Stomach (tissue), 9 donors: ENCODE results near the gene SMG1. TPM values are rescaled to one million over a fixed set of nuclear protein-coding genes. Genes with fewer than 3 reads are reported as not detected.

ENCODE experiments used
- DNase-seq, 2 donors: peaks; one replicate each; pipeline versions ENCODE4 v3.0.0 to v3.0.0-alpha.2; 2013 to 2019
- H3K27ac ChIP-seq, 5 donors: fragments of 200-600 bp in 4 of 5; sonication (generic) in 4 of 5; one replicate each; pipeline ENCODE4 v1.5.1; 2013 to 2019; ENCODE audit warnings: mild to moderate bottlenecking in 1 of 5, moderate library complexity in 1 of 5
- H3K27me3 ChIP-seq, 3 donors: fragments of 200-600 bp; sonication (generic); one replicate each; pipeline ENCODE4 v1.5.1; 2017 to 2019; ENCODE audit warnings: mixed run types in 1 of 3
- H3K36me3 ChIP-seq, 4 donors: fragments of 200-600 bp; sonication (generic); 1 replicate in 3 of 4; 2 replicates in 1 of 4; pipeline ENCODE4 v1.5.1; 2016 to 2019
- H3K4me1 ChIP-seq, 4 donors: fragments of 200-600 bp; sonication (generic); one replicate each; pipeline ENCODE4 v1.5.1; 2016 to 2019
- H3K4me3 ChIP-seq, 4 donors: fragments of 200-600 bp; sonication (generic) in 3 of 4; one replicate each; pipeline ENCODE4 v1.5.1; 2016 to 2019; ENCODE audit warnings: mild to moderate bottlenecking in 1 of 4
- H3K9me3 ChIP-seq, 4 donors: fragments of 200-600 bp; sonication (generic); one replicate each; pipeline ENCODE4 v1.5.1; 2016 to 2019
- EP300 ChIP-seq: sonication (generic); formaldehyde crosslinking; IDR thresholded peaks from one replicate; pipeline ENCODE4 v1.6.1; 2017; ENCODE audit warnings: antibody characterized with exemption
- POLR2A ChIP-seq, 4 donors: fragments of 450-650 bp; IDR thresholded peaks; one replicate each; pipeline ENCODE4 v1.6.1; 2016; ENCODE audit warnings: antibody characterized with exemption in 4 of 4, control low read depth in 2 of 4, mild to moderate bottlenecking in 1 of 4, moderate library complexity in 1 of 4
- POLR2AphosphoS5 ChIP-seq, 3 donors: sonication (generic); formaldehyde crosslinking; IDR thresholded peaks; one replicate each; pipeline ENCODE4 v1.6.1; 2016; ENCODE audit warnings: antibody characterized with exemption in 3 of 3
- WGBS, 5 donors: extraction: QIAGEN DNeasy Blood & Tissue Kit in 3 of 5; methylation state at CpG; one replicate each; pipeline versions ENCODE4 v1.1.5 to v1.1.7; 2013 to 2018; 5-methylcytosine and 5-hydroxymethylcytosine counted together
- intact Hi-C: fragments of 100-400 bp; cut with DNase I; formaldehyde crosslinking; loops from one replicate; pipeline ENCODE4 v1.15.1; 2023; ENCODE audit warnings: low total_unique reads
- polyA plus RNA-seq, 3 donors: library from polyadenylated mRNA; stranded (reverse); fragments of 200-250 nt; gene quantifications; one replicate each; pipeline ENCODE4 v1.2.3, GENCODE V29; 2013
- total RNA-seq, 5 donors: library from RNA; depleted of rRNA; stranded (reverse); fragments of >200 nt; gene quantifications; one replicate each; pipeline versions ENCODE4 v1.1.0 to v1.2.3, GENCODE V29; 2014 to 2016
- TF ChIP-seq, protein P1 (sequence below), 7 experiments: fragments of 450-650 bp in 4 of 7; fragments of 200-600 bp in 3 of 7; sonication (generic) in 3 of 7; IDR thresholded peaks; one replicate each; pipeline ENCODE4 v1.5.1; 2016 to 2019; ENCODE audit warnings: antibody characterized with exemption in 7 of 7, control low read depth in 2 of 7, mild to moderate bottlenecking in 1 of 7
- donor health status: healthy with polysubstance abuse.
- donor health status: Bipolar disorder and iron deficiency.
- donor health status: healthy.

SMG1 gene
- total and polyA plus RNA-seq, 8 donors = 3.8 to 135 (median 61.0) TPM

DNA sequence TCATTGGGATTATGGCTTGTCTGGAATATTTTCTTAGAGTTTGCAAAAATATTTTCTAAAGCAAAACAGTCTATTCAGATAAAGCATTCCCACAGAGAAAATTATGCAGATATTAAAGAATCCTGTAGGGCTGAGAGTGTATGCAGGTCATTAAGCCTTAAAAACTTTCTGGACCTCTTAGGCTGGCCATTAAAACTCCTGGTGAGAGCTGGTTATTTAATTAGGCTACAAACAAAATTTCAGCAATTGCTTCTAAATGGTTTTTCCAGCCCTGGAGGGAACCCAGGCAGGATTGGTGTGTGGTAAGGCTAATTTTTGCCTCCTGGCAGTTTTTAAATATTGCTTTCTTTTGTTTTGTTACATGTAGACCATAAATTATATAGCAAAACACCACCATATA lies 27.3 kb upstream of the SMG1 start:
- Histone ChIP-seq H3K4me3 (no peak overlapping the region), H3K9me3 (no peaks in the 10 kb centered on the region), H3K27ac (no peak overlapping the region), H3K4me1 (no peaks in the 10 kb centered on the region), H3K27me3 (no peaks in the 10 kb centered on the region), H3K36me3 (no peaks in the 10 kb centered on the region)
- TF ChIP-seq POLR2A (IDR thresholded peaks at IDR 0.05) (no peak), POLR2AphosphoS5 (IDR thresholded peaks at IDR 0.05) (no peak), EP300 (no peak)
- TF ChIP-seq, protein P1, sequence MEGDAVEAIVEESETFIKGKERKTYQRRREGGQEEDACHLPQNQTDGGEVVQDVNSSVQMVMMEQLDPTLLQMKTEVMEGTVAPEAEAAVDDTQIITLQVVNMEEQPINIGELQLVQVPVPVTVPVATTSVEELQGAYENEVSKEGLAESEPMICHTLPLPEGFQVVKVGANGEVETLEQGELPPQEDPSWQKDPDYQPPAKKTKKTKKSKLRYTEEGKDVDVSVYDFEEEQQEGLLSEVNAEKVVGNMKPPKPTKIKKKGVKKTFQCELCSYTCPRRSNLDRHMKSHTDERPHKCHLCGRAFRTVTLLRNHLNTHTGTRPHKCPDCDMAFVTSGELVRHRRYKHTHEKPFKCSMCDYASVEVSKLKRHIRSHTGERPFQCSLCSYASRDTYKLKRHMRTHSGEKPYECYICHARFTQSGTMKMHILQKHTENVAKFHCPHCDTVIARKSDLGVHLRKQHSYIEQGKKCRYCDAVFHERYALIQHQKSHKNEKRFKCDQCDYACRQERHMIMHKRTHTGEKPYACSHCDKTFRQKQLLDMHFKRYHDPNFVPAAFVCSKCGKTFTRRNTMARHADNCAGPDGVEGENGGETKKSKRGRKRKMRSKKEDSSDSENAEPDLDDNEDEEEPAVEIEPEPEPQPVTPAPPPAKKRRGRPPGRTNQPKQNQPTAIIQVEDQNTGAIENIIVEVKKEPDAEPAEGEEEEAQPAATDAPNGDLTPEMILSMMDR (IDR thresholded peaks at IDR 0.05) = no peak
- no peak for DNase-seq
- intact Hi-C loops = no loop called here

DNA sequence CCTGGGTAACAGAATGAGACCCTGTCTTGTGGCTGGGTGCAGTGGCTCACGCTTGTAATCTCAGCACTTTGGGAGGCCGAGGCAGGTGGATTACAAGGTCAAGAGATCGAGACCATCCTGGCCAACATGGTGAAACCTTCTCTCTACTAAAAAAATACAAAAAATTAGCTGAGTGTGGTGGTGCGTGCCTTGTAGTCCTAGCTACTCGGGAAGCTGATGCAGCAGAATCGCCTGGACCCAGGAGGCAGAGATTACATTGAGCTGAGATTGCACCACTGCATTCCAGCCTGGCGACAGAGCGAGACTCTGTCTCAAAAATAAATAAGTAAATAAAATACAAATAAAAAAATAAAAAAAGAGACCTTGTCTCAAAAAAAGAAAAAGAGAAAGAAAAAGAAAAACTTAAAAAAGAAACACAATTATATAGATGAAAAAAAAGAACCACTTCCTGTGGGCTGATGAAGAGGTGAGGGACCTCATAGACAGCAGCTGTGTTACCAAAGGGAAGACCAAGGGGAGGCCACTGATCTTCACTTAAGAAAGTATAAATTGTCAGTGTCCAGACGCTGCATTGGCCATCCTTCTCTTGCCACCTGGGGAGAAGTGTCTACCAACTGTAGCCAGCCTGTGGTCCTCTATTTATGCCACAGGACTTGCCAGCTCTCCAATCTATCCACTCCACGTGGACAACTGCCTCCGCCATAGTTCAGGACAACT lies 24.4 kb upstream of the SMG1 start:
- peaks cover 0 to 8% (median under 1%) of the 10 kb centered on the region in 4 donors for H3K4me1 ChIP-seq
- no peaks in the 10 kb centered on the region for H3K36me3 ChIP-seq
- intact Hi-C loops = no loop called here
- TF ChIP-seq POLR2AphosphoS5 (IDR thresholded peaks at IDR 0.05) (no peak), EP300 (no peak), POLR2A (IDR thresholded peaks at IDR 0.05) (no peak)
- TF ChIP-seq, protein P1 (IDR thresholded peaks at IDR 0.05) = no peak
- no peaks in the 10 kb centered on the region for H3K27me3 ChIP-seq
- no peaks in the 10 kb centered on the region for H3K9me3 ChIP-seq
- WGBS, 5 donors = 87 to 95% (median 90%) methylated on average over 11 of the region's 11 CpGs
- no peak overlapping the region for H3K27ac ChIP-seq
- DNase-seq = no peak
- H3K4me3 ChIP-seq = no peak overlapping the region

DNA sequence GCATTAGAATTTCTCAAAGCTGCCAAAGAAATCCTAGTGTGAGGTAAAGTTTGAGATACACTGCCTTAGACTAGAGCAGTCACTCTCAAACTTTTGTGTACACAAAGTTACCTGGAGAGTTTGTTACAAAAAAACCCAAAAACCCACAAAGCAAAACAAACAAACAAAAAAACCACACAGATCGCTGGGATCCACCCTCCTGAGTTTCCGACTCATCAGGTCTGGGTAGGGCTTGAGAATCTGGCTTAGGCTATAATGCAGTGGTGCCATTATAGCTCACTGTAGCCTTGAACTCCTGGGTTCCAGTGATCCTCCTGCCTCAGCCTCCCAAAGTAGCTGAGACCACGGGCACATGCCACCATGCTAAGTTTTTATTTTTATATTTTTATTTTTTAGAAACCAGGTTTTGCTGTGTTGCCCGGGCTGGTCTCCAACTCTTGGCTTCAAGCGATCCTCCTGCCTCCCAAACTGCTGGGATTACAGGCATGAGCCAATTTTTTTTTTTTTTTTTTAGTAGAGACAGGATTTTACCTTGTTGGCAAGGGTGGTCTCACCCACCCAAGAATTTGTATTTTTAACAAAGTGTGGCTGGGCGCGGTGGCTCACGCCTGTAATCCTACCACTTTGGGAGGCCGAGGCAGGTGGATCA lies 22.3 kb upstream of the SMG1 start:
- Histone ChIP-seq H3K4me1 (peaks cover 0 to 8% (median 3%) of the 10 kb centered on the region in 4 donors), H3K4me3 (no peak overlapping the region), H3K9me3 (no peaks in the 10 kb centered on the region), H3K27ac (no peak overlapping the region), H3K27me3 (no peaks in the 10 kb centered on the region), H3K36me3 (no peaks in the 10 kb centered on the region)
- 77 to 93% (median 90%) methylated on average over 9 of the region's 9 CpGs for WGBS, 5 donors
- intact Hi-C loops = no loop called here
- TF ChIP-seq EP300 = no peak
- TF ChIP-seq, protein P1 (IDR thresholded peaks at IDR 0.05) = no peak
- TF ChIP-seq POLR2A (IDR thresholded peaks at IDR 0.05) = no peak
- TF ChIP-seq POLR2AphosphoS5 (IDR thresholded peaks at IDR 0.05) = no peak
- no peak for DNase-seq

DNA sequence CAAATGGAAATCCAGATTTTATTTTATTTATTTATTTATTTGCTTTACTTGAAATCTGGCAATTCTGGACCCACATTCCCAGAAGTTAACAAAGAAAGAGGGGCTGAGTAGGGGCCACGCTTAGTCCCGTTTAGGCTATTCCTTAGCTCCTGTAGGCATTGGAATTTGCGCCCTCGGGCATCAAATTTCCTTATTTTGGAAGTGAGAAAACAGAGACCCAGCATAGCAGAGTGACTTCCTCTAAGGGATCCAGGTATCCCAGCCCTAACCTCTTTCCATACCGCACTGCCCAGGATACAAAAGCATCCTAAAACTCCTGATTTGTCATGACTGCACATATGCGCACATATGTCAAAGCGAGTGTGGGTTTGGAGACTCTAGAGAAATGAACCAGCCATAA lies 19.0 kb upstream of the SMG1 start:
- no peak overlapping the region for H3K27ac ChIP-seq
- H3K36me3 ChIP-seq = no peaks in the 10 kb centered on the region
- H3K9me3 ChIP-seq = no peaks in the 10 kb centered on the region
- peaks cover 0 to 8% (median 3%) of the 10 kb centered on the region in 4 donors for H3K4me1 ChIP-seq
- no peak for DNase-seq
- H3K27me3 ChIP-seq = no peaks in the 10 kb centered on the region
- TF ChIP-seq, protein P1 (IDR thresholded peaks at IDR 0.05) = no peak
- TF ChIP-seq POLR2AphosphoS5 (IDR thresholded peaks at IDR 0.05) (no peak), EP300 (no peak)
- intact Hi-C loops = no loop called here
- no peak overlapping the region for H3K4me3 ChIP-seq
- 80 to 87% (median 84%) methylated on average over 7 of the region's 7 CpGs for WGBS, 5 donors
